AG20443 (cell line): ENCODE data around the gene GPR153.
A peak's percentile ranks its signal among the peaks of the same experiment; 100 is the strongest.

Experiments
- DNase-seq: peaks from one replicate; pipeline ENCODE4 v3.0.0; 2012; ENCODE audit warnings: low spot score, mixed read lengths

Gene GPR153

DNA sequence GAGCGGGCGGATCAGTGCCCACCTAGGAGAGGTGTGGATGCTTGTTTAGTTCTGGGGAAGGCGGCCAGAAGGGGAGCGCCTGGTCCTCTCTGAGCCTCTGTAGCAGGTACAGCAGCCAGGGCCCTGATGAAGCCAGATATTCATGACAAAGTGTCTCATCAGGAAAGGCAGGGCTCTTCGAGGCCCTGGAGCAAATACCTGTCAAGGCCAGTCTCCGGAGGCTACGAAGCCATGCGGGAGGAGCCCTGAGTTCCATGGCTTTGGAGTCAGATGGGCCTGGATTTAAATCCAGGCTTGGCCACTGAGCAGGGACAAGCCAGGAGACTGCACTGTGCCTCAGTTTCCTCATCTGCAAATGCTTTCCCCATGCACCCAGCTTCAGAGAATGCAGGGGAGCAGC, 25.4 kb upstream of the GPR153 start:
- no peak for DNase-seq

DNA sequence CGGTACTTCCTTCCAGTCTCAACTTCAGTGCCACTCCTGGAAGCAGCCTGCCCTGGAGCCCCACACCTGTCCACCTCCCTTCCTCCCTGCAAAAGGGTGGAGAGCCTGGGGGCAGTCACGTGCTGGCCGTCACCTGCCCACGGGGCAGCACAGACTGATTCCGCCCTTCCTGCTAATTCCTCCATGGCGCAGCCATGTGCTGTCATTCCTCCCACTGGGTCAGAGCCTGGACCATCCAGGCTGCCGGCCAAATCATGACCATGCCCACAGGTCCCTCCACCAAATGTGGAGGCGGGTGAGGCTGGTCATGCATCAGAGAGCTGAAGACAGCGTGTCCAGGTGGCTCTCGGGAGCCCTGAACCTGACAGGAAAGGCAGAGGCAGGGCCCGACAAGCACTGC, 24.4 kb upstream of the GPR153 start:
- no peak for DNase-seq

DNA sequence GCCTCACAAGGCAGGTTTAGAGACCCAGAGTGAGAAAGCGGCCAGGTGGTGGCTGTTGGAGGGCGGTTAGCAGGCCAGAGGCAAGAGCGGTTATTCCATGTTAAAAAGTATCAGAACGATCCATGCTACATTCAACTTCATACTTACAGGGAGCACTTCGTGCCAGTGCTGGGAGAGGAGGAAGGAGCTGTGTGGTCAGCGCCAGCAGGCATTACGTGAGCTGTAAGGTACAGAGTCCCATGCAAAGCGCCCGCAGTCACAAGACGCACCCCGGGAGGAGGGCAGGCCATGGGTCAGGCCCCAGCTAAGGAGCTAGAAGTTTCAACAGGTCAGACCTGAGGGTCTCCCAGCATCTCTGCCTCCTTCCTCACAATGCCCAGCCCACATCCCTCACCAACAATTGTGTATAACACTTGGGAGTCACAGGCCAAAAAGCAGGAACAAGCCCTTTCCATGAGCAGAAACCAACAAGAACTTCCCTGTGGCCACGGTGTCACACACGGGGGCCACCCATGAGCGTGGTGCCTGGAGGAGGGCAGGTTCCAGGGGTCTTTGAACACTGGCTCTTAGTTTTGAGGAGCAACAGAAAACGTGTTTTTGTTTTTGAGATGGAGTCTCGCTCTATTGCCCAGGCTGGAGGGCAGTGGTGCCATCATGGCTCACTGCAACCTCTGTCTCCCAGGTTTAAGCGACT, 21.8 kb upstream of the GPR153 start:
- DNase-seq = no peak

DNA sequence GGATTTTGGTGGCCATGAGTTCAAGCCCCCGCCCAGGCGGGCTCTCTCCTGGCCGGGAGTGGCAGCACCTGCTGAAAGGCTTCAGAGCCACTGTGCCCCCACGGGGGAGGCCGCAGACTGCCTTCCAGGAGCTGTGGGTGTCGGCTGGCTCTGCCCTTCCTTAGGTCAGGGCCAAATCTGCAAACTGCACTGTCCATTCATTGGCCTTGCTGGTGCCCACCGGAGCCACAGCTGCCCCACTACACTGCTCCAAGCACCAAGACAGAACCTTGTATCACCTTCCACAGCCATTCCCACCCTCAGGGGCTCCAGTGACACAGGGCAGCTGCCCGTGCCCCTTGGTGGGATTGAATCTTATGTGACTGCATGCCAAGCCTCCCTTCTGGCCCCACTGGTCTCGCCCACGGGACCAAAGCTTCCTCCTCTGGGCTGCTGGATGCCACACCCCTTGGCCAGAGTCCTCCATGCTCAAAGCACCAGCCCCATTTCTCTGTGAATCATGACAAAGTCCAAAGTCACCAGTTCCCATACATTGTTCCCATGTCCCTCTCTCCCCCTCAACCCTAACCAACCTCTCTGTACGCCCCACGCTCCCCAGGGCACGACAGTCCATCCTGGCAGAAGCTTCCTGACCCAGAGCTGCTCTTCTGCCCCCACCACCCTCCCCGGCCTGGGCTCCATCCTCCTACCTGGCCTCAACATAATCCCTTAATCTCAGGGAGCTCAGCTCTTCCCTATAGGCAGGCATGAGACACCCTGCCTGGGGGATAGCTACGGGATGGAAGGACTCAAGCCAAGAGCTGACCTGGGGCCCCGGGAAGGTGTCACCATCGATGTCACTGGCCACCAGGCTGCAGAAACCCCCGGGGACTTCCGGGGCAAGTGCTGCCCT, 20.9 kb upstream of the GPR153 start:
- peak; percentile 59 for DNase-seq

DNA sequence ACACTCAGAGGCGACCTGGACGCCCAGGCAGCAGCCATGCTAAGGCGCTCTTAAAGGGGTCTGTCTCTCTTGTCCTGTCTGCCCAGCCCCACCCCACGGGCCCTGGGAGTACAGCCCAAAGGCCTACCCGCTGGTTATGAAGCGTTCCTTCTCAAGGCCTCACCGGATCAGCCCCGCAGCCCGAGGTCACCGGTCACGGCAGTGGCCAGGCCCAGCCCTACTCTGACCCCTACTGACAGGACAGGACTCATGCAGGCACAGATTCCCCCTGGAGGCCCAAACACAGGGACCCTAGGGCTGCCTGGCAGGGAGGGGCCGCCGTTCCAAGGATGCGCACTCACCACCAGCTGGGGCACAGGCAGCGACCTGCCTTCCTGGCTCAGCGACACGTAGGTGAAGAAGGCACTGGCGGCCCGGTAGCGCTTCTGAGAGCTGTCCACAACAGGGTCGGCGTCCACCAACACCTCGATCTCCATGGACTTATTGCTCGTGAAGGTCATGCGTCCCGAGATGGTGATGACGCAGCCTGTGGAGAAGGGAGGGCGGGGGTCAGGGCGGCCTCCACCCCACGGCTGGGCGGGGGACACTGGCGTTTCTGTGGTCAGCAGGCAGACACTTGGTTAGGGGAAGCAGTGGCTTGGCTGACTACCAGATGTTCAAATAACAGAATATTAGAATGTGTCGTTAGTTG, 20.0 kb upstream of the GPR153 start:
- DNase-seq = peak; percentile 43

DNA sequence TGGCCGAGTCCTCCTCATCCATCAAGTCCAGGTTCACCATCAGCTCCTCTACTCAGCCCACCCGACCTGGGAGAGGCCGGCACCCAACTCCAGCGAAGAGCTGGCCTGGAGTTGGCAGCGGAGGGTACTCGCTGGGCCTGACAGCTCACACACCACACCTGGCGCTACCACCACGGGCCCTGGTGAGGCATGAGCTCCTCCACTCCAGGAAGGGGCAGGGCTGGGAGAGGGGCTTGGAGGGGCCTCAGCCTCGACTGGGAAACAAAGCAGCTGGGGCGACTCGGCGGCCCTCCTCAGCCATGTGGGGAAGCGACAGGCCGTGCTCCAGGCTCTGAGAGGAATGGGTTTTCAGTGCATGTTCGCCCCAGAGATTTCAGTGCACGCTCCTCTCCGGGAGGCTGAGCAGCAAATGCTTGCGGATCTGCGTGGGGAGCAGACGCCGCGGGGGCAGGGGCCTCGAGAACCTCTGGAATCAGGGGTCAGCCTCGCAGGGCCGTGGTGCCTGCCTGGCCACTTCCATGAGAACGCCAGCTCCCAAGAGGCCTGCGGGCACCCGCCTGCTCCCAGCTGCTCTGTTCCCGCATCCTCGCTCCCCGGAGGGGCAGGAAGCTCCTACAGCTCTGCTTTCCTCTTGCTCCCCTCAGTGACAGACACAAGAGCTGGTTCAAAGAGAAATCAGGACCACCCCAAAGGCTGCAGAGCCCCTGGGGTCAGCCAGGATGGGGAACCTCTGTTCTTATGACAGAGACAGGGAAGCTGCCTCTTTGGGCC, 18.9 kb upstream of the GPR153 start:
- DNase-seq = no peak

DNA sequence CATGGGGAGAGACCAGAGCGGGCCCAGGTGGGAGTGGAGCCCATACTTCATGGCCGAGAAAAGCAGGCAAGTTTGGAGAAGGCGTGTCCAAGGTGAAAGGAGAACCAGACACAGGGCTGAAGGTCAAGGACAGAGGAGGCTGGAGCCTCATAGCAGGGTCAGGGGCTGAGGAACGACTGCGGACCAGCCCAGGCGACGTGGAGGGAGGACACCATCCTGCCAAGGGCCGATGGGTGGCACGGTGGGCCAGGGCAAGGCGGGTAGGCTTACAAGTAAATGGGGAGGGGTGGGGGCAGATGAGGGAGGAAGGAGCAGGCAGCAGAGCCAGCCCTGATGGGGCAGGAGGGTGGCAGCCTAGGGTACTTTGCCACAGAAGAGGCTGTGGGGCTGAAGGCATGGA, 18.2 kb upstream of the GPR153 start:
- DNase-seq = no peak

DNA sequence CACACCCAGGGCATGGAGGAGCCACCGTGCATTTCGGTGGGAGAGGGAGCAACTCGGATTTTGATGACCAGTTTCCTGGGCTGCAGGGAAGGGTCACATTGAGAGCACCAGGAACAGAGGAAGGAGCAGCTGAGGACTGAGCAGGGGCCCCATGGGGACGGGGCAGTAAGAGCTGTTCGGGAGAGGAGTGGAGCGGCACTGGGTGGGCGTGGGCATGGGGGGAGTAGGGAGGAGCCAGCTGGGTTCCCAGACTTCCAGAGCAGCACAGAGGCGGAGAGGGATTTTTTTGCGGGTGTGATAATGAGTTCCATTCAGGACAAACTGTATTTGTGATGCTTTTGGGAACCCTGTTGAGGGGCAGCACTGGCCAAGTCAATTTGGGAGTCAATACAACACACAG, 17.4 kb upstream of the GPR153 start:
- no peak for DNase-seq

DNA sequence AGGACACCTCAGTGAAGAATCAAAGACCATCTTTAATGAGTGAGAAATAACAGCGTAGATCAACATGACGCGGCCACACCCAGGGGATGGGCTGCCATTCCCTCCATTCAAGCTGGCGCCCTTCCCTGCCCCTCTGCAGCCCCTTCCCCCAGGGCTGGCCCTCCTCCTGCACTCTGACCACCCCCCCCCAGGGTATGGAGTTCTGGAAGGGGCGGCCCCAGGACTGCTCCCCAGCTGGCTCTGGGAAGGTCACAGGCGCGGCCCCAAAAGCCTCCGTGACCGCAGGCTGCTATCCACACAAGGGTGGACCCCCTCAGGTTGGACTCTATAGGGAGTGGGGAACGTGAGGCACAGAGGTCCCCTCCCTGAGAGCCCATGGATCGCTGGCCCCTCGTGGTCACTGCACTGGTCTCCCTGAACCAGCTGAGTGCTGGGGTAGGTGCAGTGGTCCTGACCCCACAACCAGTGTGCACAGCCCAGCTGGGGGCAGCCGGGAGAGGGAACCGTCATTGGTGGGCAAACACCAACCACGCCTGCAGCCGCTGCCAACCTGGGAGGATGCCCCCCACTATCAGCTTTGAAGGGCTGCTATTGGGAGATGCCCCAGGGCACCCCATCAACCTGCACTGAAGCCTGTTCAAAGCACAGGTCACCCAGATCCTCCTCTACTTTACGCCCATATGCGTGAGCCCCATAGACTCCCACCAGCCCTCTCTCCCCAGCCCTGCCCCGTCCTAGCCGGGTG, 16.1 kb upstream of the GPR153 start:
- DNase-seq = no peak

DNA sequence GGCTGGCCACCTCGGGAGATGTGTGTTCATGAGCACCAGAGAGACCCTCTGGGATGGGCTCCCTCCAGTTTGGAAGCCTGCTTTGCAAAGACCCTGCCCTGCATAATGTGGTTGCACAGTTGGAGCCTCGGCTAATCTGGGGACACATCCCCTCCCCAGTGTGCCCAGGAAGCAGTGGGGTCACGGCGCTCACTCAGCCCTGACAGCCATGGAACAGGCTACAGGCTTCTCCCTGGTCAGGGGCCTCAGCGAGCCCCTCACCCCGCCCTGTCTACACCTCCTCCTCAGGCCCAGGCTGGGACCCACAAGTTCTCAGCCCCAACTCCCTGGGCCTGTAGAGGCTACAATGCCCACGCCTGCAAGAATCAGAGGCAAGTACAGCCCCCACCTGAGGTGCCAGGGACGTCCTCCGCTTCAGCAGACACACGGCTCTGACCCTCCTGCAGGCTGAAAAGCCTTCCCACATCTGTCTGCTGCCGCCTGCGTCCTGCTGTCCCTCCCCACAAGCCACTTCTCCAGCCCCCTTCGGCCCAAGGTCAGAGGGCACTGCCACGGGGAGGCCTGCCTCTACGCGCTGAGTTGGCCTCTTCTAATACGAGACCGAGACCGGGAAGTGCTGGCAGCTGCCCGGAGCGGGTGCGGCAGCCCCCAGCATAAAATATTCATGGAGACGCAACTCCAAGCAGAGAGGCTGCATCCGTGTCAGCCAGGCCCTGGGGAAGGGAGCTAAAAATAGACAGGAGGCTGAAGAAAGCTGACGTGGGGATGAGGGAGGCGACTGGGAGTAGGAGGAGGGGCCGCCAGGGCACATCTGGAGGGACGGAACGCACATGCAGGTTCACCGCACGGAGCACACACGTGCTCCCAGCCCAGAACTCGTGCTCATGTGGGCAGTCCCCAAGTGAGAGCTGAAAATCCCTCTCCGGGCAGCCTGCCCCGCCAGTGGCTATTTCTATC, 15.2 kb upstream of the GPR153 start:
- peak; percentile 93 for DNase-seq

DNA sequence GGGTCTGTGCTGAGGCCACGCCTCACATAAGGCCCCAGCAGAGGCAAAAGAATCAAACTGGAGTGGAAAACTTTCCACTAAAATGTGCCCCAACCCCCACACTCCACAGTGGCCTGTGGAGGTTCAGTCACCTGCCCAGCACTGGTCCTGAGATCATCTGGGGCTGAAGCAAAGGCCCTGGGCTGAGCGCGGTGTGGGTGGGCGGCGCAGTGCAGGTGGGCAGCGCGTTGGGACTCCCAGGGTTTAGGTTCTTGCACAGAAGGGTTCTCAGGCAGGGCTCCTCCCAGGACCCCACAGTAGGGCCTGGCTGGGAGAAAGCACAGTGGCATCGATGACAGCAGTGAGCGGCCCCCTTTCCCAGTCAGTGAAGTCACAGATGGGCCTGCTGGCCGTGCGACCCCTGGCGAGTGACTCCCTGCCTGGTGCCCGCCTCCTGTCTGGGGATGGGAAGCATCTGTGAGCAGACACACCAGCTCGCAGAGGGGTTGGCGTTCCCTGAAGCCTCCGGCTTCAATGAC, 13.8 kb upstream of the GPR153 start:
- DNase-seq = no peak

DNA sequence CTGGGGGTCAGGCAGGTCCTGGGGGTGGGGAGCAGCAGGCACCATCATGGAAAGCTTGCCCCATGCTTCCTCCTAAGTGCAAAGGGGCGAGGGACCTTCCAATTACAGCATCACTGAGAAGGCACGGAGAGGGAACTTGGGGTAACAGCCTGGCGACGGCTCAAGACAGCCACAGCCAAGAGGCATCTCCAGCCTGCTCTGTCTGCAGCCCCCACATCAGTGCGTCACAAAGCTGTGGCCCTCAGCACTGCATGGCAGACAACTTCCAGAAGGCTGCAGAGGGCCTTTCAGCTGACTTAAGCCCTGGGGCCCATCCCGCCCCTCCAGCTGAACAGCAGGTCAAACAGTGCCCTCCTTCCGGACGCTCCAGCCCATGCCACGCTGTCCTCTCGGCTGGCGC, 13.2 kb upstream of the GPR153 start:
- DNase-seq = no peak

DNA sequence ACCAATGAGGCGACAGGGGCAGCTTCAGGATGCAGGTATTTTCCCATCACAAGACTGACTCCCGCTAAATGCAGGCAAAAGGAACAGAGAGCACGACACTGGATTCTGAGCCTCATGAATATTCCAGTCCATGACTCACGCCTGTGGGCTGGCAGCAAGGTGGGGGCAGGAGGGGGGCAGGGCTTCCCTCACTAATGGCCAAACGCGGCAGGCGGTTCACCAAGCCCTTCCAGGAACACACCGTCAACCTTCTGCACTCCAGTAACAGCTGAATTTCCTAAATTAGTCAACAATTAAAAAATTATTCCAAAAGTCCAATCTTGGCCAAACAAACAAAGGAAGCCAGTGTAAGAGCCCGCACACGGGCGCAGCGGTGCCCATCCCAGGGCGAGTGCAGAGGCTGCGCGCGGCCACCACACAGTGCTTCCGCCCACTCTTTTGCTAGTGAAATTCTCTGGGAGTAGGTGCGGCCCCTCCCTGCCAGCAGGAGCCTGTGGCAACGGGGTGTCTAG, 12.5 kb upstream of the GPR153 start:
- DNase-seq = no peak

DNA sequence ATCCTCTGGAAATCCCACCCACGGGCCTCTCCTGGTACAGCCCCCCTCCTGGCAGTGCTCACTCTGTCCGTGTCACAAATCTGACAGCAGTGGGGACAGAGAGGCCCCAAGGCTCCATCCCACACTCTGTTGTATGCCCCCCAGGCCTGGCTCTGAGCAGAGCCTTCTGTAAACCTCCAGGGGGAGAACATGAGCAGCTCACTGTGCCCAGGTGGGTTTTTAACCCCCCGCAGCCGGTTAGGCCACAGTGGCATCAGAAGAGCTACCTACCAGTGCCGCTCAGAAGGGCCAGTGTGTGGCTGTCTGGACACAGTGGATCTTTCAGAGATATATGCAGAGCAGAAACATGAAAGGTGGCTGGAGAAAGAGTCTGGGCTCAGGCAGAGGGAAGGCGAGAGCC, 12.0 kb upstream of the GPR153 start:
- no peak for DNase-seq

DNA sequence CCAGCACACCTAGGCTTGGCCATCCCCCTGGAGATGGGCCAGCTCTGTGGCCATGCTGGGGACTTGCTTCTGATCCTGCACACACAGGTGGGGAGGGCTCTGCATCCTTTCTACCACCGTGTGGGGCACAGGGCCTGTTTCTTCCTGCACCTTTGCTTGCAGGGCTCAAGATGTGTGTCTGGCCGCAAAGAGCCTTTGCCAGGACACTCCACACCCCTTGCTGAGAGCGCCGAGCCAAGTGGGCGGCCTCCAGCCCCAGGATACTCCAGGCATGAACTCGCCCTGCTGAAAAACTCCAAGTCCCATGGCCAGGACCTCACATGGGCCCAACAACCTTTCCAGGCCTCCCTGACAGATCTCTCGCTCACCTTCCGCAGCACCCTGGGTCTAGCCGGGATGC, 11.6 kb upstream of the GPR153 start:
- DNase-seq = no peak

DNA sequence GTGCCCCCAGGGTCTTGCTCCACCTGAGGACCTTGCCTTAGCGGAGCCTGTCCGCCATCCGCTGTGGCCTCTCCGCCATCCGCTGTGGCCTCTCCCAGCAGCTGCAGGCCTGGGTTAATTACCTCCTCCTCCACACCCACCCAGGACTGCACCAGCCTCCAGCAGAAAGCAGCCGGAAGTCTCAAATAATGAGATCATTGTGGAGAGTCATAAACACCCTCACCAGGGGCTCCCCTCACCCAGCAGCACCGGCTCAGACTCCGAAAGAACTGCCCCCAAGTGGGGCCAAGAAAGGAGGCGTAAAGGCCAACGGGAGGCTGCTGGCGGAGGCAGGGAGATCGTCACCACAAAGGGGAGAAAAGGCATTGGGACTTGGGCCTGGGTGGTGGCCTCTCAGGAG, 10.7 kb upstream of the GPR153 start:
- DNase-seq = no peak

DNA sequence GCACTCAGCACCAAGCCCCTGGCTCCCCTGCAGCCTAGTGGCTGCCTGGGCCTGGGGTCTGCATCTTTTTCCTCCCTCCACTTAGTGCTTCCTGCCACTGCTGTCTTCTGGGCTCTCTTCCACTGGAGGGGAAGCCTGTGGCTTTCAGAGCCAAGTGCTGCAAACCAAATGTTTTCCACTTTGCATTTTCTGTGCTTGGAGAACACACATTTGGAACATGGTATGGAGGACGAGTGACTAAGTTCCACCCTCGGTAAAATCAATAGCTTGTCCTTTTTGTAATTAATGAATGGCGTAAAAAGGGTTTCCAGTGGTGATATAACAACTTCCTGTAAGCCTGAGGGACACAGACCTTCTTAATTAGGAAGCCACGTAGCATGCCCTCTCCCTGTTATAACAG, 10.1 kb upstream of the GPR153 start:
- DNase-seq = no peak

DNA sequence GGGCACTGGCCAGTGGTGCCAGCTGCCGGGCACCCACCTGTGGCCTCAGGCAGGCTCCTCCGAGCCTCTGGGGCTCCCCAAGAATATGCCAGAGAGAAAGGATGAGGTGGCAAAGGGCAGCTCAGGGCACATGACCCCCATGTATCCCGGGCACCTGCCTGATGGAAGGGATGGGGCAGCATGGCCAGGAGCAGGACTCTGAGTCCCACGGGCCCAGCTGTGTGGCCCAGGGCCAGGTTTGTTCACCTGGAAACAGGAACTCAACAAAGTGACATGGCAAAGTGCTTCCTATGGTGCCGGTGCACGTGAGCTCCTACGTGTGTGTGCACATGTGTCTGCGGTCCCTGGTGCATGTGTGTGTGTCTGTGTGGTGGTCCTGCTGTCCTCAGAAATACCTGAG, 9.5 kb upstream of the GPR153 start:
- DNase-seq = no peak

DNA sequence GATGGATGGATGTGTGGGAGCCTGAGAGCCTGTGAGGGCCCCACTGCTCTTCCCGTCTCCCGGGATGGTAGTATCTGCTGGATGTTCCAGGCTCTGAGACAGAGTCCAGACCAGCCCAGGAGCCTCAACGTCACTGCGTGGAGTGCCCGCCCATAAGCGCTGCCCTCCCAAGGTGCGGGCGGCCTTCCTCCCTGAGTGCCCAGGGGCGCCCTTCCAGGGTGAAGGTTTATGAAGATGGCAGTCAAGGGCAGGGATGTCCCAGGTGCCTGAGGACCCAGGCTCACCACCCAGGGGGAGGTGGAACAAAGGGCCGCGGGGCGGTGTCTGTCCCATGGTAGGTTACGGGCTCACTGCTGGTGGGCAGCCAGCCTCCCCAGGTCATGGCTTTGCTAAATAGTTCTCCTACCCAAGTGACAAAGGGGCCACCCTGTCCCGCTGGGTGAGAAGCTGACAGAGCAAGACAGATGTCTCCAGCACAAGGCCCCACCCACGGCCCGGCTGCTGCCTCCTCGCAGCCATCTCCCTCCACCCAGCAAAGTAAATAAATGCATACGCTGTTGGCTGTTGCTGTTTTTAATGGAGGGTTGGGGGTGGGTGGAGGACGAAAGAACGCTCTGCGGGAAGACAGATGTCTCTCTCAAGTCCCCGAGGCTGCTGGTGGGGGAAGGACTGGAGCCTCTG, 9.0 kb upstream of the GPR153 start:
- no peak for DNase-seq
